Upper lobe of right lung (tissue), 1 donor: ENCODE data around the gene FHAD1. TPM values are rescaled to one million over a fixed set of nuclear protein-coding genes. Genes with fewer than 3 reads are reported as not detected.

Source experiments
- ATAC-seq: fragments of 200-7000 bp; cut with Tn5 transposase; one replicate; pipeline ENCODE4 v1.9.1; 2020; ENCODE audit warnings: mild to moderate bottlenecking, moderate library complexity
- DNase-seq: peaks from one replicate; pipeline ENCODE4 v3.0.0-alpha.2; 2020
- H3K27ac ChIP-seq: fragments of 200-600 bp; one replicate; pipeline ENCODE4 v1.8.0; 2022
- H3K27me3 ChIP-seq: fragments of 200-600 bp; one replicate; pipeline ENCODE4 v1.8.0; 2022; ENCODE audit warnings: mild to moderate bottlenecking
- H3K36me3 ChIP-seq: fragments of 200-600 bp; one replicate; pipeline ENCODE4 v1.8.0; 2022
- H3K4me1 ChIP-seq: fragments of 200-600 bp; one replicate; pipeline ENCODE4 v1.8.0; 2022
- H3K4me3 ChIP-seq: fragments of 200-600 bp; one replicate; pipeline ENCODE4 v1.8.0; 2022; ENCODE audit warnings: mild to moderate bottlenecking
- H3K9me3 ChIP-seq: fragments of 200-600 bp; one replicate; pipeline ENCODE4 v1.8.0; 2022
- intact Hi-C: fragments of 100-400 bp; cut with DNase I; formaldehyde crosslinking; loops from one replicate; pipeline ENCODE4 v1.11.0; 2022
- total RNA-seq: library from RNA; stranded (reverse); fragmentation: NEBNext Ultra II Directional; extraction: Animal tissue kit (Norgen Biotek cat#: 25700); gene quantifications from one replicate; pipeline ENCODE4 v1.2.1, GENCODE V29; 2021
- TF ChIP-seq, protein P1 (sequence below): fragments of 200-600 bp; IDR thresholded peaks from one replicate; pipeline ENCODE4 v1.8.0; 2022; ENCODE audit warnings: antibody characterized with exemption
- donor health status: DM: no; HTN: yes; CAD: no; lungs with severe emphysema.

The FHAD1 gene
- total RNA-seq, 1 donor from 2014 or later, result 2.4 TPM

DNA sequence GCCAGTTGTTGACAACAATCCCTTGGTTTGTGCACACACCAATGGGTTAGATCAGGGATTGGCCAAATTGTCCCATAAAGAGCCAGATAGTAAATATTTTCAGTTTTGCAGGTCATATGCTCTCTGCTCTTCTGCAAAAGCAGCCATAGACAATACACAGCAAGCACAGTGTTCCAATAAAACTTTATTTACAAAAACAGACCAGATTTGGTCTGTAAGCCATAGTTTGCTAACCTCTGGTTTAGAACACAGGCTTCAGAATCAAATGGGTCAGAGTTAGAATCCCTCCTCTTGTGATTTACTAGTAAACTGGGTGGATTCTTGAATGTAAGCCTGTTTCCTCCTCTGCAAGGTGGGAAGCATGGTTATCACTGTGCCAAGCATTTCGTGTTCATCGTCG lies 97.4 kb downstream of the FHAD1 start:
- Histone ChIP-seq H3K36me3 (no peaks in the 10 kb centered on the region), H3K4me3 (no peak overlapping the region), H3K9me3 (no peaks in the 10 kb centered on the region), H3K27ac (no peak overlapping the region), H3K27me3 (no peaks in the 10 kb centered on the region), H3K4me1 (peaks cover 6% of the 10 kb centered on the region)
- DNase-seq (no peak), ATAC-seq (no peak)
- TF ChIP-seq, protein P1, sequence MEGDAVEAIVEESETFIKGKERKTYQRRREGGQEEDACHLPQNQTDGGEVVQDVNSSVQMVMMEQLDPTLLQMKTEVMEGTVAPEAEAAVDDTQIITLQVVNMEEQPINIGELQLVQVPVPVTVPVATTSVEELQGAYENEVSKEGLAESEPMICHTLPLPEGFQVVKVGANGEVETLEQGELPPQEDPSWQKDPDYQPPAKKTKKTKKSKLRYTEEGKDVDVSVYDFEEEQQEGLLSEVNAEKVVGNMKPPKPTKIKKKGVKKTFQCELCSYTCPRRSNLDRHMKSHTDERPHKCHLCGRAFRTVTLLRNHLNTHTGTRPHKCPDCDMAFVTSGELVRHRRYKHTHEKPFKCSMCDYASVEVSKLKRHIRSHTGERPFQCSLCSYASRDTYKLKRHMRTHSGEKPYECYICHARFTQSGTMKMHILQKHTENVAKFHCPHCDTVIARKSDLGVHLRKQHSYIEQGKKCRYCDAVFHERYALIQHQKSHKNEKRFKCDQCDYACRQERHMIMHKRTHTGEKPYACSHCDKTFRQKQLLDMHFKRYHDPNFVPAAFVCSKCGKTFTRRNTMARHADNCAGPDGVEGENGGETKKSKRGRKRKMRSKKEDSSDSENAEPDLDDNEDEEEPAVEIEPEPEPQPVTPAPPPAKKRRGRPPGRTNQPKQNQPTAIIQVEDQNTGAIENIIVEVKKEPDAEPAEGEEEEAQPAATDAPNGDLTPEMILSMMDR, result no peak
- intact Hi-C loops, result no loop called here

DNA sequence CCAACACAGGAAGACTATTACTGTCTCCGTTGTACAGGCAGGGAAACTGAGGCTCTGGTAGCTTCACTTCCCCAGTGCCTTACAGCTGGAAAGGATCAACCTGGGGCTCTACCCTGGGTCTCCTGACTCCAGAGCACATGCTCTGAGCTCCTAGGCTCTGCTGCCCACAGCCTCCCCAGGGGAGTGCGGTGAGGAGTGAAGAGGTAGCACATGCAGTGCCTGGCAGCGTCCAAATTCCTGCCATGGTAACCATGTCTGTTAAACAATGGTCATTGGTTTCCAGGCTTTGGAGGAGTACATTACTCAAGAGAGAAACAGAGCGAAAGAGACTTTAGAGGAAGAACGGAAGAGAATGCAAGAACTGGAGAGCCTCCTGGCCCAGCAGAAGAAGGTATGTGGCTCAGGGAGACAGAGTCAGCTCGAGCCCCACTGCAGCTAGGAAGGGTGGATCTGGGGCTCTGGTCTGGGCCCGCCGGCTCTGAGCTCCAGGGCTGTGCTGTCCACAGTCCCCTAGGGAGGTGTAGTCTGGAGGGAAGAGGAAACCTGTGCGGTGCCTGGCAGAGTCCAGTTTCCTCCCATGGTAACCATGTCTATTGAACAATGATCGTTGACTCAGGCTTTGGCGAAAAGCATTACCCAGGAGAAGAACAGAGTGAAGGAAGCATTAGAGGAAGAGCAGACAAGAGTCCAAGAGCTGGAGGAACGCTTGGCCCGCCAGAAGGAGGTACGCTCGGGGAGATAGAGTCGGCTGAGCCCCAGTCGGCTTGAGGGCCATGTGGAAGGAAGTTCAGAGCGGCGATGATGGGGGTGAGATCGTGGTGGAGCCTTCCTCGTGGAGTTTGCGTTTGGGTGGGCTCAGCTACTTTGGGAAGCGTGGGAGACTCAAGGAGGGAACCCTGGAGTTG lies 98.0 kb downstream of the FHAD1 start:
- no peaks in the 10 kb centered on the region for H3K36me3 ChIP-seq
- peak; percentile 39 for ATAC-seq
- TF ChIP-seq, protein P1, result no peak
- no peaks in the 10 kb centered on the region for H3K27me3 ChIP-seq
- no peak for DNase-seq
- no peak overlapping the region for H3K27ac ChIP-seq
- peaks cover 6% of the 10 kb centered on the region for H3K4me1 ChIP-seq
- intact Hi-C loops, result no loop called here
- no peak overlapping the region for H3K4me3 ChIP-seq
- H3K9me3 ChIP-seq, result no peaks in the 10 kb centered on the region

DNA sequence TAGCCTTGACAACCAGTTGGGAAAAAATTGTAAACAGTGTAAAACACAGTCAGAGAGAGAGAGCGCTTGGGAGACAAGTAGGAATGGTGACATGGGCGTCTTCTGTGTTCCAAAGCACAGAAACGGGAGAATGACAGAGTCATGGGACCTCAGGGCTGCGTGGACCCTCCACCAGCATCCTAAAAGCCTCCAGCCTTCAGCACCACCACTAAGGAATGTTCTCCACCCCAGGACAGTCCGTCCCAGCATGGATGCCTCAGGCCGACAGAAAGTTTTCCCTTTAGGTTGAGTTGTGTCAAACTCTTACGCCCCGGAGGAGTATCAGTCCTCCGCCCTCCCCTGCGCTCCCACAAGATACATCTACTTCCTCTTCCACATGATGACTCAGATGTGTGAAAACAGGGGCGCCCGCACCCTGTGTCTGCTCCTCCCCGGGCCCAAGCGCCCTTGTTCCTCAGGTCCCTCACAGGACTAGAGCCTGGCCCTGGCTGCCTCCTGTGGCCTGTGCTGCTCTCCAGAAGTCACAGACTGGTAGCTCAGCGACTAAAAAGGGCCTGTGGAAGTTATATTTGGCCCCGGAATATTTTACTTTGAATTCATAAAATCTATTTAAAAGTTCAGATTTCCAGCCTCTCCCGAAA lies 98.8 kb downstream of the FHAD1 start:
- Histone ChIP-seq H3K27ac (peak overlapping the region; percentile 13), H3K27me3 (no peaks in the 10 kb centered on the region), H3K4me1 (peaks cover 6% of the 10 kb centered on the region), H3K36me3 (no peaks in the 10 kb centered on the region), H3K4me3 (no peak overlapping the region), H3K9me3 (no peaks in the 10 kb centered on the region)
- intact Hi-C loops, result no loop called here
- ATAC-seq, result peak; percentile 94
- TF ChIP-seq, protein P1, result no peak
- DNase-seq, result peak; percentile 86

DNA sequence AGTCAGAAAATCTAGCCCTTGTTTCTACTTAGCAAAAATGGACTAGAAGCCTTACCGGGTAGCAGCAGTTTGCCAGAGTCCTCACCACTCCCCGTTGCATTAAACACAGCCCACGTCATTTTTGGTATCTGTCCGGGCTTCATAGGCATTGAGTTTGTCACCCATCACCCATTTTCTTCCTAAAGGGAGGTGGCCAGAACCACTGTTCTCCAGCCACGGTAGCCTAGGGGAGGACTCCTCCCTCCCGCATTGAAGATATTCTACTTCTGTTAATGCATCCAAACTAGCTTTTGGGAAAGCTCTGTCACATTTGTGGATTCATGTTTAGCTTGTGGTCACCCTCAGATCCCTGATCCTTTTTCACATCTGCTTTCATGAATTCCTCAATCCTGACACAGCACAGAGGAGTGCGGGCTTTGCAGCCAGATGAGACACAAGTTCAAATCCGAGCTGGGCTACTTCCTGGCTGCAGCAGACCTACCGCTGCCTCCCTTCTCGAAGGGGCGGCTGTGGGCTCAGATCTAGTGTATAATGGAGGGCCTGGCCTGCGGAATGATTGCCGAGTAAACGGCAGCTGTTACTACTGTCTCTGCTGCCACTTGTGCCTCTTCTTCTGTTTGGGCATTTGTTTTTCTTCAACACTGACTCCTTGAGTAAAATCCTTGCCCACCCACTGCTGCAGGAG lies 99.5 kb downstream of the FHAD1 start:
- peak overlapping the region; percentile 13 for H3K27ac ChIP-seq
- no peaks in the 10 kb centered on the region for H3K36me3 ChIP-seq
- H3K4me3 ChIP-seq, result no peak overlapping the region
- no peak for DNase-seq
- intact Hi-C loops, result no loop called here
- no peaks in the 10 kb centered on the region for H3K27me3 ChIP-seq
- H3K9me3 ChIP-seq, result no peaks in the 10 kb centered on the region
- no peak for ATAC-seq
- peaks cover 6% of the 10 kb centered on the region for H3K4me1 ChIP-seq
- TF ChIP-seq, protein P1, result no peak

DNA sequence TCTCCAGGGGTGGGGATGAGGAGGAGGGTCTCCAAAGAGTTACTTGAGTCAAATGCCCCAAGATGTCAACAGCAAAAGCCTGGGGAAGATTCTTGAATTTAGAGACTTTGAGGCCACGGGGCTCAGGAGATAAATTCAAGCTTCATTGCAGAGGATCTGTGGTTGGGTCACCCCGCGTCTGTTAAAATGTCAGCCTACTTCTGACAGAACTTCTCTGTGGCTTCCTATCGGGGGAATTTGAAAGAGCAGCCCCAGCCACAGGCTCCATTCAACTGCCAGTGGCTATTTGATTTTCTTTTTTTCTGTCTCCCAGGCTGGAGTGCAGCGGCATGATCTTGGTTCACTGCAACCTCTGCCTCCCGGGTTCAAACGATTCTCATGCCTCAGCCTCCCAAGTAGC lies 100.2 kb downstream of the FHAD1 start:
- no peak for ATAC-seq
- no peak overlapping the region for H3K27ac ChIP-seq
- H3K27me3 ChIP-seq, result no peaks in the 10 kb centered on the region
- intact Hi-C loops, result no loop called here
- H3K9me3 ChIP-seq, result no peaks in the 10 kb centered on the region
- TF ChIP-seq, protein P1, result no peak
- H3K4me1 ChIP-seq, result peaks cover 8% of the 10 kb centered on the region
- H3K36me3 ChIP-seq, result no peaks in the 10 kb centered on the region
- no peak overlapping the region for H3K4me3 ChIP-seq
- DNase-seq, result no peak
